HG02610 (cell line): ENCODE results near the gene PAK1IP1.
"Not testable (repeated sequence)": the region's sequence is repeated elsewhere in the genome, so short reads cannot be mapped to it uniquely, and the experiment has no call there.

Source experiments
- ATAC-seq: cut with Tn5 transposase; IDR thresholded peaks from one replicate; pipeline ENCODE4 v1.9.1; 2021; ENCODE audit warnings: mild to moderate bottlenecking, moderate library complexity; ENCODE audit not compliant: unreplicated experiment

The PAK1IP1 gene, protein sequence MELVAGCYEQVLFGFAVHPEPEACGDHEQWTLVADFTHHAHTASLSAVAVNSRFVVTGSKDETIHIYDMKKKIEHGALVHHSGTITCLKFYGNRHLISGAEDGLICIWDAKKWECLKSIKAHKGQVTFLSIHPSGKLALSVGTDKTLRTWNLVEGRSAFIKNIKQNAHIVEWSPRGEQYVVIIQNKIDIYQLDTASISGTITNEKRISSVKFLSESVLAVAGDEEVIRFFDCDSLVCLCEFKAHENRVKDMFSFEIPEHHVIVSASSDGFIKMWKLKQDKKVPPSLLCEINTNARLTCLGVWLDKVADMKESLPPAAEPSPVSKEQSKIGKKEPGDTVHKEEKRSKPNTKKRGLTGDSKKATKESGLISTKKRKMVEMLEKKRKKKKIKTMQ

DNA sequence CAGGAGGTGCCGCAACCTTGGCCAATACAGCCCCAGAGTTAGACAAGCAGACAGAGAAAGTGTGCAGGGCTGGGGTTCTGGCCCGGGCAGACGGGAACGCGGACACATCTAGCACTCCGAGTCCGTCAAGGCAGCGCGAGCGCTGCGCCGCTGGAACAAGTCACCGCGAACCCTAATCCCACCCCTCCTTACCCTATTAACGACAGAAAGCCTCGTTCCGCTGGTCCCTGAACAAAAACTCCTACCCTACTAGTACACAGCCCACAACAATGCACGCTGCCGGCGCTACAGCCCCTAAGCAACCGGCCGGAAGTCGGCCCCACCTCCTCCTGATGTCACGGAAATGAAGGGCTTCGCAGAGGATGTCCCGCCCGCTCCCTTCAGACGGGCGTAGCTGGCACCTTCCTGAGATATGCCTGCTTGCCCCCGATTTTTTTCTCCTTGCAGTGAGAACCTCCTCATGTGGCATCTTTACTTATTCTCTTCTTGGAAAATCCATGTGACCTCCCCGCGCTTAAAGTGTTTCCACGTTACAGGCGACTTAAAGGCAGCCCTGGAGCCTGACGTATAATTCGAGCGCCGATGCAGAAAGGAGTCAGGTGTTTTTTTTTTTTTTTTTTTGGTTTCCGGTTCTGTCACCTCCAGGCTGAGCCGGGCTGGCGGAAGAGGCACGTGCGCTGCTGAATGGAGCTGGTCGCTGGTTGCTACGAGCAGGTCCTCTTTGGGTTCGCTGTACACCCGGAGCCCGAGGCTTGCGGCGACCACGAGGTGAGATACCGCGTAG lies at the start of gene PAK1IP1, which contains the start of gene C6orf52:
Gene PAK1IP1, plus strand, starts transcription at position 671 of the 784 bp plus-strand sequence. Its CDS starts 14 bp downstream, at position 685.
Gene C6orf52, minus strand, starts transcription at position 315 of the 784 bp plus-strand sequence. CDS start 7,066 bp downstream, outside the sequence.
- peak; percentile 99 for ATAC-seq

- peak; percentile 71 for ATAC-seq
Observed at GRCh38 chr6:10655508-10656055, 39.2 kb upstream of the PAK1IP1 start.

GRCh38 chr6:10658910-10659698 lies 35.7 kb upstream of the PAK1IP1 start:
- ATAC-seq = no peak

DNA sequence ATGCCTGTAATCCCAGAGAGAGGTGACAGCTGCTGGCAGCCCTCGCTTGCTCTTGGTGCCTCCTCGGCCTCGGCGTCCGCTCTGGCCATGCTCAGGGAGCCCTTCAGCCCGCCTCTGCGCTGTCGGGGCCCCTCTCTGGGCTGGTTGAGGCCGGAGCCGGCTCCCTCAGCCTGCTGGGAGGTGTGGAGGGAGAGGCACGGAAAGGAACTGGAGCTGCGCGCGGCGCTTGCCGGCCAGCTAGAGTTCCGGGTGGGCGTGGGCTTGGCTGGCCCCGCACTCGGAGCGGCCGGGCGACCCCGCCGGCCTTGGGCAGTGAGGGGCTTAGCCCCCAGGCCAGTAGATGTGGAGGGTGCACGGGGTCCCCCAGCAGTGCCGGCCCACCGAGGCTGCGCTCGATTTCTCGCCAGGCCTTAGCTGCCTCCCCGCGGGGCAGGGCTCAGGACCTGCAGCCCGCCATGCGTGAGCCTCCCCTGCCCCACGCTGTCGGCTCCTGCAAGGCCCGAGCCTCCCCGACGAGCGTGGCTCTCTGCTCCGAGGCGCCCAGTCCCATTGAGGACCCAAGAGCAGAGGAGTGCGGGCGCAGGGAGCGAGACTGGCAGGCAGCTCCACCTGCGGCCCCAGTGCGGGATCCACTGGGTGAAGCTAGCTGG lies 34.9 kb upstream of the PAK1IP1 start:
- ATAC-seq = peak; percentile 52

GRCh38 chr6:10660431-10661191 lies 34.2 kb upstream of the PAK1IP1 start:
- ATAC-seq = not testable (repeated sequence)

GRCh38 chr6:10662207-10662606 lies 32.6 kb upstream of the PAK1IP1 start:
- no peak for ATAC-seq

DNA sequence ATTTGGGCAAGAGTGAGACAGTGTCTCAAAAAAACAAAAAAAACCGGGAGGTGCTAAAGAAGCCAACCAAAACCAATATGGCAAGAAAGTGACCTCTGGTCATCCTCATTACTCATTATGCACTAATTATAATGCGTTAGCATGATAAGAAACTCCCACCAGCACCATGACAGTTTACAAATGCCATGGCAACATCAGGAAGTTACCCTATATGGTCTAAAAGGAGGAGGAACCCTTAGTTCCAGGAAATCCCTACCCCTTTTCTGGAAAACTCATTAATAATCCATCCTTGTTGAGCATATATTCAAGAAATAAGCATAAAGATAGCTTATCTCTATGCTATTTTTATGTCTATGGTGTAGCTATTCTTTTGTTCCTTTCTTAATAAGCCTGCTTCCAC lies 32.0 kb upstream of the PAK1IP1 start:
- no peak for ATAC-seq

- not testable (repeated sequence) for ATAC-seq
Observed at GRCh38 chr6:10665595-10665994, 29.2 kb upstream of the PAK1IP1 start.

DNA sequence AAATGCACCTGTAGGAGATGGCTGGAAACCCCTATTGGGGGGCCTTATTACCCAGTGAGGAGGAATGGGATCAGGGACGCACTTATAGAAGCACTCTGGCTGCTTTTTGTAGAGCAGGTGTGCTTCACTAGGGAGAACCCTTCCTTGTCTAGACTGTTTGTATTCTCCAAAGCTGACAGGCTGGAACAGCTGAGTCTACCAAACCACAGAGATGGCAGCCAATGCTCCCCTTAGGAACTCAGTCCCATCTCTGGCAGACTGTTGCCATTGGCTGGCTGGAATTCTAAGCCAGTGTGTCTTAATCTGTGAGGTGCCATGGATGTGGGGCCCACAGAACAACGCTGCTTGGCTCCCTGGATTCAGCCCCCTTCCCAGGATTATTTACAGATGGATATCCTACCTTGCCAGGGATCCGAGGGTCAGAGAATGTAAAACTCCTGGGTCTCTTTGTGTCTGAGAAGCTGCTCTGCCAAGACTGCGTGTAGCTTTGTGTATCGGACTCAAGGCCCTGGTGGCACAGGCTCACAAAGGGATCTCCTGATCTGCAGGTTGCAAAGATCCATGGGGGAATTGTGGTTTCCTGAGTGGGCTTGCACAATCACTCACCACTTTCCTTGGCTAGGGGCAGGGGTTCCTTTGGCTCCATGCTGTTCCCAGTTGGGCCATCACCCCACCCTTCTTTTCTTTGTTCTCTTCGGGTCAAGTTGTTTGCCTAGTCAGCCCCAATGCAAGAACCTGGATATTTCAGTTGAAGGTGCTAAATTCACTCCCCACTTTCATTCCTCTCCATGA lies 26.4 kb upstream of the PAK1IP1 start:
- no peak for ATAC-seq

DNA sequence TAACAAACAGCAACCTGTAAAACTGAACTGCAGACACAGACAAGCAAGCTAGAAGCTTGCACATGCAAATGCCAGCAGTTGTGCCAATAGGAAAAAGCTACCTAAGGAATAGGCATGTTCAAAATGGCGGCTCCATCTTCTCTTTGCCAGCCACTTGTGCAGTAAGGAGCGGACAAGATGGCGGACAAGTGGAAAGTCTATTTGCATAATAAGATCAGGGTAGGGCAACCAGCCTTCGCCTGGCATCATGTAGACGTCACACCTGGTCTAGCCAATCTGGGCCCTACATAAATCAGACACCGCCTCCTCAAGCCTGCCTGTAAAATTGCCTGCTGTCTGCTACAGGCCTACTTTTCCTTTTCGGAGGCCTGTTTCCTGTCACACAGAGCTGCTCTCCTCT lies 18.4 kb upstream of the PAK1IP1 start:
- no peak for ATAC-seq

GRCh38 chr6:10678456-10678855 lies 16.3 kb upstream of the PAK1IP1 start:
- ATAC-seq = no peak

DNA sequence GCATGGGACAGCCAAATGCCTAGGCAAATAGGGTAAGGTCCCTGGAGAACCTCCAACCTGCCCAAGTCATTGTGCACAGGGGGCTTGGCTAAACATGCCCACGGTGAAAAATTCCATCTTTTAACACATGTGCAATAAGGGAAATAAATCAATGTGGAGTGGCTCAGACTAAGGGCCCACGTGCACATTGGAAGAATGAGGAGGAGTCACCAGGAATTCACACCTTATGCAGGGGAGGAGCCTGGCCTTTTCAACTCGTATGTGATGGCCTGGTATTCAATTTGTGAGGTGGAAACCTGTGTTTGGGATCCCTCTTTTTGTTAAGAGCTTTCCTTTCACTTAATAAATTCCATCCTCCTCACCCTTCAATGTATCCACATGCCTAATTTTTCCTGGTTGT lies 13.0 kb upstream of the PAK1IP1 start:
- no peak for ATAC-seq

DNA sequence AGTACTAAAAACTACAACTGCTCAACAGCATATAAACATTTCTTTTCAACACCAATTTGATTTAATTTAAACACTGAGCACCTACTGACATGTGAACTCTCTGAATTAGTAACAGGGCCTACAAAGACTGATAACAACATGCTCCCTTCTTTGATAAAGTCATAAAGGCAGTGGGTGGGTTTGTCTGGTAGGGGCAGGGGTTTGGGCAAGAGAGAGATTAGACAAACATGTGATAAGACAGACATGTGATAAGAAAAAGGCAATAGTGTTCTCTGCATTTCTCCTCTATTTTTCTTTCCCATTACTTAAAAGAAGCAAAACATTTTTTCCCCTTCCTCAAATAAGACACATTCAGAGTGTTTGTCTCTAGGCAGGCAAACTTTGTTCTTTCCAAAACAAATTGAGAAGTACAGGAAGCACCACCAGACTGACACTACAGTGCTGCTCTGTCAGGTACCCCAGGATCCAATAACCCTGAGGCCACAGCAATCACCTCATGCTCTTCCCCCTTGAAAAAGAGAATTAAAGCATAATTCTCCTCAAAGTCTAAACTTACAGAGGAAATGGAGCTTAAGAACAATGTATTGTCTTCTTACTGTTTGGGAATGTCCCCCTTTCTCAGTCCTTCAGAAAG lies 12.3 kb upstream of the PAK1IP1 start:
- no peak for ATAC-seq

DNA sequence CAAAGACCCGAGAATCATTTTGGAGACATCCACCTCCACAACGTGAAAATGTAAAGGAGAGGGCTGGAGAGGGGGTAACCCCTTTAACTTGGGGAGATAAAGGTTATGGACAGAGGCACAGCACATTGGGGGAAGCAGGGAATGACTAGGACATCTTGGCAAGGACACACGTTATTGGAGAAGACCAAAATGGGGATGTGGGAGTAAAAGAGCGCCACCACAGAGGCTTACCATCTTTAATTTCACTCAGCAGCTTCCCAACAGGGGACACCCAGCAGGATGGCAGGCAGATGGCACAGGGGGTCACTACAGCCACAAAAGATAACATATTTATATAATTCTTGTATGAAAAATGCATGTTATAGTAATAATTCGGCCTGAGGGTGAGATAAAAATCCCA lies 10.2 kb upstream of the PAK1IP1 start:
- no peak for ATAC-seq

GRCh38 chr6:10685092-10685915 lies 9.5 kb upstream of the PAK1IP1 start:
- ATAC-seq = no peak

- no peak for ATAC-seq
Observed at GRCh38 chr6:10686901-10687300, 7.9 kb upstream of the PAK1IP1 start.

- ATAC-seq = no peak
Observed at GRCh38 chr6:10687582-10687981, 7.2 kb upstream of the PAK1IP1 start.
